ENCODE measurements around the gene PTX3. TPM values are rescaled to one million over a fixed set of nuclear protein-coding genes. Genes with fewer than 3 reads are reported as not detected.

PTX3 gene
- total RNA-seq, 2 donors from 2014 or later: 0.70 TPM; not detected in 1

- H3K27ac Mint-ChIP-seq: no peak overlapping the region
- no peaks in the 10 kb centered on the region for H3K36me3 Mint-ChIP-seq
- no peak for DNase-seq (ENCODE audit: low spot score in 2 of 2)
- peaks cover 0 to 11% of the 10 kb centered on the region in 2 donors for H3K9me3 Mint-ChIP-seq
- no peak for ATAC-seq
These were observed 21.8 kb upstream of the PTX3 start for GRCh38 chr3:157414861-157415260.

GRCh38 chr3:157416347-157417087 is 20.1 kb upstream of the PTX3 start:
- DNase-seq (ENCODE audit: low spot score in 2 of 2): no peak
- Mint-ChIP-seq H3K36me3 (no peaks in the 10 kb centered on the region), H3K9me3 (peaks cover 0 to 11% of the 10 kb centered on the region in 2 donors), H3K27ac (no peak overlapping the region)
- no peak for ATAC-seq

- Mint-ChIP-seq H3K27ac (no peak overlapping the region), H3K9me3 (peaks cover 0 to 11% of the 10 kb centered on the region in 2 donors), H3K36me3 (no peaks in the 10 kb centered on the region)
- no peak for DNase-seq (ENCODE audit: low spot score in 2 of 2)
- no peak for ATAC-seq
These were observed 19.4 kb upstream of the PTX3 start for GRCh38 chr3:157417247-157417646.

GRCh38 chr3:157418104-157418503 is 18.5 kb upstream of the PTX3 start:
- ATAC-seq (no peak), DNase-seq (ENCODE audit: low spot score in 2 of 2) (no peak)
- Mint-ChIP-seq H3K27ac (no peak overlapping the region), H3K9me3 (peaks cover 4 to 15% of the 10 kb centered on the region in 2 donors), H3K36me3 (no peaks in the 10 kb centered on the region)

GRCh38 chr3:157420606-157421130 is 16.0 kb upstream of the PTX3 start:
- peaks cover 0 to 4% of the 10 kb centered on the region in 2 donors for H3K36me3 Mint-ChIP-seq
- DNase-seq (ENCODE audit: low spot score in 2 of 2): no peak
- no peak for ATAC-seq
- peaks cover 4 to 15% of the 10 kb centered on the region in 2 donors for H3K9me3 Mint-ChIP-seq
- no peak overlapping the region for H3K27ac Mint-ChIP-seq

- peaks cover 8 to 15% of the 10 kb centered on the region in 2 donors for H3K9me3 Mint-ChIP-seq
- H3K36me3 Mint-ChIP-seq: peaks cover 0 to 4% of the 10 kb centered on the region in 2 donors
- DNase-seq (ENCODE audit: low spot score in 2 of 2) (no peak), ATAC-seq (no peak)
- no peak overlapping the region for H3K27ac Mint-ChIP-seq
These were observed 13.3 kb upstream of the PTX3 start for GRCh38 chr3:157423337-157423736.

- H3K9me3 Mint-ChIP-seq: peaks cover 4 to 5% of the 10 kb centered on the region in 2 donors
- no peak overlapping the region for H3K27ac Mint-ChIP-seq
- H3K36me3 Mint-ChIP-seq: peaks cover 0 to 4% of the 10 kb centered on the region in 2 donors
- no peak for ATAC-seq
- DNase-seq (ENCODE audit: low spot score in 2 of 2): no peak
These were observed 8.7 kb upstream of the PTX3 start for GRCh38 chr3:157427901-157428300.

- ATAC-seq: no peak
- DNase-seq (ENCODE audit: low spot score in 2 of 2): no peak
- Mint-ChIP-seq H3K27ac (no peak overlapping the region), H3K9me3 (peaks cover 4 to 5% of the 10 kb centered on the region in 2 donors), H3K36me3 (peaks cover 0 to 4% of the 10 kb centered on the region in 2 donors)
These were observed 7.8 kb upstream of the PTX3 start for GRCh38 chr3:157428853-157429252.

GRCh38 chr3:157429708-157430107 is 6.9 kb upstream of the PTX3 start:
- Mint-ChIP-seq H3K36me3 (no peaks in the 10 kb centered on the region), H3K27ac (no peak overlapping the region), H3K9me3 (peaks cover 4 to 5% of the 10 kb centered on the region in 2 donors)
- DNase-seq (ENCODE audit: low spot score in 2 of 2) (no peak), ATAC-seq (peak; percentile 55 to 61)

GRCh38 chr3:157438194-157438730 is 1.6 kb downstream of the PTX3 start:
- no peak overlapping the region for H3K27ac Mint-ChIP-seq
- DNase-seq (ENCODE audit: low spot score in 2 of 2): no peak
- no peaks in the 10 kb centered on the region for H3K9me3 Mint-ChIP-seq
- peak in 1 of 2 donors; percentile 44 for ATAC-seq
- H3K36me3 Mint-ChIP-seq: peaks cover 0 to 5% of the 10 kb centered on the region in 2 donors

- Mint-ChIP-seq H3K9me3 (no peaks in the 10 kb centered on the region), H3K36me3 (peaks cover 0 to 5% of the 10 kb centered on the region in 2 donors), H3K27ac (no peak overlapping the region)
- no peak for ATAC-seq
- DNase-seq (ENCODE audit: low spot score in 2 of 2): no peak
These were observed 4.5 kb downstream of the PTX3 start for GRCh38 chr3:157441102-157441624.

- Mint-ChIP-seq H3K27ac (no peak overlapping the region), H3K9me3 (no peaks in the 10 kb centered on the region), H3K36me3 (no peaks in the 10 kb centered on the region)
- no peak for ATAC-seq
- no peak for DNase-seq (ENCODE audit: low spot score in 2 of 2)
These were observed 6.1 kb downstream of the PTX3 start for GRCh38 chr3:157442729-157443128.

GRCh38 chr3:157443905-157444796 is 7.5 kb downstream of the PTX3 start:
- Mint-ChIP-seq H3K9me3 (no peaks in the 10 kb centered on the region), H3K36me3 (no peaks in the 10 kb centered on the region), H3K27ac (no peak overlapping the region)
- ATAC-seq (no peak), DNase-seq (ENCODE audit: low spot score in 2 of 2) (no peak)

- no peaks in the 10 kb centered on the region for H3K36me3 Mint-ChIP-seq
- H3K27ac Mint-ChIP-seq: no peak overlapping the region
- no peak for ATAC-seq
- no peak for DNase-seq (ENCODE audit: low spot score in 2 of 2)
- H3K9me3 Mint-ChIP-seq: peaks cover 0 to 5% of the 10 kb centered on the region in 2 donors
These were observed 8.1 kb downstream of the PTX3 start for GRCh38 chr3:157444797-157445184.

GRCh38 chr3:157445857-157446256 is 9.2 kb downstream of the PTX3 start:
- Mint-ChIP-seq H3K36me3 (no peaks in the 10 kb centered on the region), H3K27ac (no peak overlapping the region), H3K9me3 (peaks cover 0 to 5% of the 10 kb centered on the region in 2 donors)
- DNase-seq (ENCODE audit: low spot score in 2 of 2): no peak
- ATAC-seq: no peak

- no peak overlapping the region for H3K27ac Mint-ChIP-seq
- ATAC-seq (no peak), DNase-seq (ENCODE audit: low spot score in 2 of 2) (no peak)
- no peaks in the 10 kb centered on the region for H3K36me3 Mint-ChIP-seq
- peaks cover 0 to 5% of the 10 kb centered on the region in 2 donors for H3K9me3 Mint-ChIP-seq
These were observed 10.5 kb downstream of the PTX3 start for GRCh38 chr3:157447026-157447694.
